HUDEP-2 (cell line): ENCODE data around the gene ODAD4.
A peak's percentile ranks its signal among the peaks of the same experiment; 100 is the strongest.

Source experiments
- DNase-seq, 76 experiments: peaks; one replicate each; lab custom pipeline; 2025; ENCODE audit not compliant: unreplicated experiment in 76 of 76; lab: John Stamatoyannopoulos, UW

The ODAD4 gene

GRCh38 chr17:41937970-41938954 is 7.8 kb downstream of the ODAD4 start:
- peak in 74 of 76 experiments; percentile 25 to 92 (median 74) for DNase-seq

DNA sequence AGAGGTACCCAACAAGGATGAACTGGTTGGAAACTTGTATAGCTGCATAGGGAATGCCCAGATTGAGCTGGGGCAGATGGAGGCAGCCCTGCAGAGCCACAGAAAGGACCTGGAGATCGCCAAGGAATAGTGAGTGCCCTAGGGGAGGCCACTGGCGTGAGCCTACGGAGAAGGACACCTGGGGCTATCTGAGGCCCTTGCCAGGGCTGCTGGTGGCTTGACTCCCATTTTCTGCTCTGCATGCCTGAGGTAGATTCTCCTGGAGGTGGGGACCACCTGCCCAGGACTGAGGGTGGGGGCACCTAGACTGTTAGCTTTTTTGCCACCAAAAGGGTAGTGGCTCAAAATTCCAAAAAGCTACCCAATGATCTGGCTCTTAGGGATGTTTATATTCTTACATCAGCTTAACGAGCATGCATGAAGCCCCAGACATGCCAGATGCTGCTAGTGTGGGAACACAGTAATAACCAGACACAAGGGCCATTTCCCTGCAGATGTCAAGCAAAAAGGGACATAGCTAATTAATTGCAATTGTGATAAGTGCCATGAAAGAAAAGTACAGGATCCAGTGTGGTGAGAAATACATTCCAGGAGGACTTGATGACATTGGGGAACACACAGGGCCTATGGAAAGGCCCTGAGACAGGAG is 8.8 kb downstream of the ODAD4 start:
- no peak for DNase-seq

GRCh38 chr17:41939693-41940090 is 9.3 kb downstream of the ODAD4 start:
- peak in 2 of 76 experiments; percentile 21 to 30 for DNase-seq

DNA sequence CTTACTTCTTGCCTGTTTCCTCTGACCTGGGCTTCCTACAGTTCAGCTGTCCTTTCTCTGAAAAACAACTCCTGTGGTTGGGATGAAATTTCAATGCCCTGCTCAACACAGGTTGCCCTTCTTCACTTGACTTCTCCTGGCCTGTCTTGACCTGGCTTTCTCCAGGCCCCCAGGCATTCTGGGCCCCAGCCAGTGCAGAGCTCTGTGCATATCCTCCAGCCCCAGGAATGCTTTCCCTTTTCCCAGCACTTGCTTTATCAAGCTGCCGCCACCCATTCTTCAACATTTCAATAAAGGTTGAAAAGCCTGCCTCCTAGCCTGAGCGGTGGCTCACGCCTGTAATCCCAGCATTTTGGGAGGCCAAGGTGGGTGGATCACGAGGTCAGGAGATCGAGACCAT is 10.8 kb downstream of the ODAD4 start:
- no peak for DNase-seq

GRCh38 chr17:41942626-41943373 is 12.4 kb downstream of the ODAD4 start:
- DNase-seq: no peak

GRCh38 chr17:41943492-41943891 is 13.1 kb downstream of the ODAD4 start:
- no peak for DNase-seq

- no peak for DNase-seq
These were observed 14.5 kb downstream of the ODAD4 start for GRCh38 chr17:41944943-41945342.

DNA sequence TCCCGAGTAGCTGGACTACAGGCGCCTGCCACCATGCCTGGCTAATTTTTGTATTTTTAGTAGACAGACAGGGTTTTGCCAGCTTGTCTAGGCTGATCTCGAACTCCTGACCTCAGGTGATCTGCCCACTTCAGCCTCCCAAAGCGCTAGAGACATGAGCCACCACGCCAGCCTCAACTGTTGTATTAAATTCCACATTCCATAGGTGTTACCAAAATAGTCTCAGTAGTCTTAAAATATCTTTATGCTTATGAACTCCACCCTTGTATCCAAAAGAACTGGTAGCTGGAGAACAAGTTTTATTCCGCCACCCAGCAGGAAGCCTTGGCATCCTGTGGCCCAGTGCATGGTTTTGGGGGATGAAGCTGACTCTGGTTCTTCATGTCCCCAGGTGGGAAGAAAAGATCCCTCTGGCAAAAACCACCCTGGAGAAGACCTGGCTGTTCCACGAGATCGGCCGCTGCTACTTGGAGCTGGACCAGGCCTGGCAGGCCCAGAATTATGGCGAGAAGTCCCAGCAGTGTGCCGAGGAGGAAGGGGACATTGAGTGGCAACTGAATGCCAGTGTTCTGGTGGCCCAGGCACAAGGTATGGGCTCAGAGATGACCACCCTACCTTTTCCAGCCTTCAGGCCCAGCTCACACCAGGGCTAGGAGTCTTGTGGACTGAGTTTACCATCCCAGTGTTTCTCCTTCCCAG is 18.5 kb downstream of the ODAD4 start:
- DNase-seq: no peak

DNA sequence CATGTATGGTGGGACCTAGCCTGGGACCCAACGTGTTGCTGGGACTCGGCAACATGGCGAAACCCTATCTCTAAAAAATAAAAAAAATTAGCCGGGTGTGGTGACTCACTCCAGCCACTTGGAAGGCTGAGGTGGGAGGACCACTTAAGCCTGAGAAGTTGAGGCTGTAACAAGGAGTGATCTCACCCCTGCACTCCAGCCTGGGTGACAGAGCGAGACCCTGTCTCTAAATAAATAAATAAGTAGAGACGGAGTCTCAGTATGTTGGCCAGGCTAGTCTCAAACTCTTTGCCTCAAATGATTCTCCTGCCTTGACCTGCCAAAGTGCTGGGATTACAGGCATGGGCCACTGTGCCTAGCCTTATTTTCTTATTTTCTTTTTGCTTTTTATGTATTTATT is 26.1 kb downstream of the ODAD4 start:
- DNase-seq: no peak

- peak in 37 of 76 experiments; percentile 4 to 62 (median 27) for DNase-seq
These were observed 26.8 kb downstream of the ODAD4 start for GRCh38 chr17:41957031-41957868.

DNA sequence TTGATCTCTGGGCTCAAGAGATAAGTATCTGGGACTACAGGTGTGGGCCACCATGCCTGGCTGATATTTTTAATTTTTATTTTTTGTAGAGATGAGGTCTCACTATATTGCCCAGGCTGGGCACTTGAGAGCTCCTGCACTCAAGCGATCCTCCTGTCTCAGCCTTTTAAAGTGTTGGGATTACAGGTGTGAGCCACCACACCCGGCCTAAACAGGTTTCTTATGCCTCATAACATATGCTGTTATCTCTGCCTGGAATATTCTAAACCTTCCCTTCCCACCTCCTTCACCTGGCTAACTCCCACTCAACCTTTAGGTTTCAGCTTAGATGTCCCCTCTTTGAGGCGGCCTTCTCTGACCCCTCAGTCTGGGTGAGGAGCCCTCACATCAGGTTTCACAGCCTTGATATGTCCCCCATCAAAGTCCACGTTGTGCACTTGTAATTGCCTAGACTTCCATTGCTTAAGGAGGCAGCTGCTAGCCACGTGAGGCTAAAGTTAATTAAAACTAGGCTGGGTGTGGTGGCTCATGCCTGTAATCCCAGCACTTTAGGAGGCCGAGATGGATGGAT is 27.5 kb downstream of the ODAD4 start:
- no peak for DNase-seq

- no peak for DNase-seq
These were observed 28.6 kb downstream of the ODAD4 start for GRCh38 chr17:41959030-41959335.

GRCh38 chr17:41959336-41960095 is 29.1 kb downstream of the ODAD4 start:
- peak in 63 of 76 experiments; percentile 4 to 79 (median 48) for DNase-seq

GRCh38 chr17:41962111-41962510 is 31.7 kb downstream of the ODAD4 start:
- no peak for DNase-seq

GRCh38 chr17:41962768-41963434 is 32.5 kb downstream of the ODAD4 start:
- DNase-seq: peak in 62 of 76 experiments; percentile 8 to 73 (median 48)

DNA sequence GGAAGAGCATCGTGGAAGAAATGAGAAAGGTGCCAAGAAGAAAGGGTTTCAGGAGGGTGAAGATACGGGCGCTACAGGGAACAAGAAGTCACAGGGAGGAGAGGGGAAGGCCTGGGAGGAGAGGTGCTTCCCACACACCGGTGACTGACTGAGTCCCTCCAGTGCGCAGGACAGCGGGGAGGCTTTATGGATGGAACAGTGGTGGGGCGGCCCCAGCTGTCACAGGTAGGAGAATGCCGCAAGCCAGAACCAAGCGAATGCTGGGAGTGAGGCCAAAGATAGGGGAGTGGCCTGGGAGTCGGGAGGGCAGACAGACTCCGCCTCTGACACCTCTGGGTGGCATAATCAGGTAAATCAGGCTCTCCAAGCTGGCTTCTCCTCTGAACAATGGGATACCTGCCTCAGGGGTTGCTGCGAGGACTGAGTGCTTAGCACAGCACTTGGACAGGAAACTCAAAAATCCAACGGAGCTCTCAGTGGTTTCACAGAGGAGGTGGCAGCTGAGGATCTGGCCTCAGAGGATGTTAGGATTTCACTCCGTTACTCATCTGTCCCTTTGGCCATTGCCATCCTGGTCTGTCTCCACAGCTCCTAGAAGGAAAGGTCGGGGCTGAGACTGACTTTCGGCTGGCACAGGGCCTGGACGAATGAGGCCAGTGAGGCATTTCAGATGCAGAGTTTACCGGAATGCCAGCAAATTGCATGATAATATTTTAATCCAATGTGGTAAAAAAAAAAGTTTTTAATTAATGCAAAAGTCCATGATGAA is 35.5 kb downstream of the ODAD4 start:
- peak in 57 of 76 experiments; percentile 6 to 72 (median 43) for DNase-seq

DNA sequence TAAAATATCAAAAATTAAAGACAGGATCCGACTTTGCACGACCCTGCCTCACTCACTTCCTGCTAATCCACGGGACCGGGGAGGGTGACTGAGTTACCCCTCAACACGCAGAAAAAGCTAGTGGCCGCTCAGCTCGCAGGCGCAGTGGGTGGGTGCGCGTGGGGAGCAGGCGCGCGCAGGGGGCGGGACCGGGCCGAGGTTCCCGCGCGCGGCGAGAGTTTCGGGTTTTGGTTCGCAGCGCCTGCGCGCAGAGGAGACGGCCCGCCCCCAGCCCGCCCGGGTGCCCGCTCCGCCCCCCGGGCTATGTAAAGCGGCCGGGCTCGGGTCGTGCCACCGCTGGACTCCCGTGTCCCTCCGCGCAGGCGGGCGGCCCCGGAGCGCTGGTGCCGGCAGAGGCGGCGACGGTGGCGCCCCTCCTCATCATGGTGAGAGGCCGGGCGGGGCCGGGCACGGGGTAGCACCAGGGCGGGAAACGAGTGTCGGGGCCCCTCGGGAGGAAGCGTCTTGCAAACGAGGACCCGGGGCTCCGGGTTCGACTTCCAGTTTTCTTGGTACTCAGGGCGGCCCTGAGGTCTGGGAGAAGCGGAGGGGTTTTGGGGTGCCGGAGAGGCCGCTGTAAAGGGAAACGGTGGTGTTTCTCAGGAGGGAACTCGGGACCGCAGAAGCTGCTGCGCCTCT is 36.2 kb downstream of the ODAD4 start, which contains the start of gene CNP:
TSS of gene CNP (plus strand) at position 333 of the 678 bp plus-strand sequence. CDS start at position 423, 90 bp downstream.
- DNase-seq: peak in 74 of 76 experiments; percentile 25 to 93 (median 78)
